Airway epithelial cell (primary cell): ENCODE measurements around the gene CTR9. TPM values are rescaled to one million over a fixed set of nuclear protein-coding genes. Genes with fewer than 3 reads are reported as not detected.

Experiments used
- total RNA-seq: library from RNA; depleted of rRNA; stranded (reverse); fragments of >200 nt; gene quantifications from 2 replicates; pipeline ENCODE4 v1.2.3, GENCODE V29; 2015

Gene CTR9
- 14.8 and 22.1 TPM in 2 replicates for total RNA-seq

GRCh38 chr11:10750838-10751580 is at the start of gene CTR9:
Gene CTR9, plus strand, starts transcription at chr11:10751246. Its CDS starts 167 bp downstream, at chr11:10751413.

GRCh38 chr11:10808553-10809372 is 57.7 kb downstream of the CTR9 start, which contains the start of gene EIF4G2:
Gene EIF4G2, minus strand, starts transcription at chr11:10808926.

Other genes with a start within 250 kb of the CTR9 start
- gene RNF141, start 210.1 kb upstream of the CTR9 start, total RNA-seq, result 44.7 and 53.4 TPM in 2 replicates
- gene LYVE1, start 182.6 kb upstream of the CTR9 start, total RNA-seq, result not detected in 2 replicates
- 0.09 and 0.49 TPM in 2 replicates for gene IRAG1, start 57.5 kb upstream of the CTR9 start, total RNA-seq
- gene EIF4G2, start 57.7 kb downstream of the CTR9 start, total RNA-seq, result 535 and 644 TPM in 2 replicates
- 28.1 and 34.6 TPM in 2 replicates for gene ZBED5, start 106.8 kb downstream of the CTR9 start, total RNA-seq